Measurements from ENCODE around the gene SCRN1. TPM values are rescaled to one million over a fixed set of nuclear protein-coding genes. Genes with fewer than 3 reads are reported as not detected.

SCRN1 gene
- total RNA-seq, 4 donors from 2014 or later = 15.0 to 24.5 (median 17.3) TPM

GRCh38 chr7:29955075-29955792 is 34.4 kb downstream of the SCRN1 start:
- TF ChIP-seq POLR2AphosphoS5 (IDR thresholded peaks at IDR 0.05) = no peak
- no peak for TF ChIP-seq CTCF (IDR thresholded peaks at IDR 0.05)
- TF ChIP-seq POLR2A (IDR thresholded peaks at IDR 0.05) = no peak
- no peak for TF ChIP-seq EP300 (IDR thresholded peaks at IDR 0.05; ENCODE audit: low read depth)
- WGBS, 2 donors (ENCODE audit: low coverage in 1 of 2) = 95 to 100% methylated on average over 1 to 7 of the region's 7 CpGs
- DNase-seq = no peak
- no peaks in the 10 kb centered on the region for H3K27me3 ChIP-seq
- no peaks in the 10 kb centered on the region for H3K9me3 ChIP-seq
- H3K4me3 ChIP-seq = no peak overlapping the region
- H3K4me1 ChIP-seq = no peaks in the 10 kb centered on the region
- in situ Hi-C loops (cut with MboI; ENCODE audit: low pct_ligation_motif_present in 1 of 4, low pct_unique_long_range_greater_than_20kb in 1 of 4, low sequenced_read_pairs in 3 of 4) (no loop called here), intact Hi-C loops (cut with DNase I; ENCODE audit: low total_unique reads) (no loop called here)
- no peak overlapping the region for H3K27ac ChIP-seq
- no peaks in the 10 kb centered on the region for H3K36me3 ChIP-seq

GRCh38 chr7:29953726-29954347 is 35.8 kb downstream of the SCRN1 start:
- no peaks in the 10 kb centered on the region for H3K9me3 ChIP-seq
- no peaks in the 10 kb centered on the region for H3K4me1 ChIP-seq
- intact Hi-C loops (cut with DNase I; ENCODE audit: low total_unique reads) = loop anchor here (5.0 kb wide), 1 partner anchor 647 kb away; no protein-coding TSS in a partner anchor
- in situ Hi-C loops (cut with MboI; ENCODE audit: low pct_ligation_motif_present in 1 of 4, low pct_unique_long_range_greater_than_20kb in 1 of 4, low sequenced_read_pairs in 3 of 4) = no loop called here
- TF ChIP-seq CTCF (IDR thresholded peaks at IDR 0.05) (no peak), POLR2AphosphoS5 (IDR thresholded peaks at IDR 0.05) (no peak), POLR2A (IDR thresholded peaks at IDR 0.05) (no peak), EP300 (IDR thresholded peaks at IDR 0.05; ENCODE audit: low read depth) (no peak)
- no peaks in the 10 kb centered on the region for H3K27me3 ChIP-seq
- DNase-seq = no peak
- H3K36me3 ChIP-seq = no peaks in the 10 kb centered on the region
- WGBS, 2 donors (ENCODE audit: low coverage in 1 of 2) = 90 to 97% methylated on average over 3 to 4 of the region's 4 CpGs
- no peak overlapping the region for H3K27ac ChIP-seq
- H3K4me3 ChIP-seq = no peak overlapping the region

GRCh38 chr7:29951206-29951605 is 38.4 kb downstream of the SCRN1 start:
- intact Hi-C loops (cut with DNase I; ENCODE audit: low total_unique reads) (loop anchor here (5.0 kb wide), 1 partner anchor 644 kb away; no protein-coding TSS in a partner anchor), in situ Hi-C loops (cut with MboI; ENCODE audit: low pct_ligation_motif_present in 1 of 4, low pct_unique_long_range_greater_than_20kb in 1 of 4, low sequenced_read_pairs in 3 of 4) (no loop called here)
- TF ChIP-seq POLR2A (IDR thresholded peaks at IDR 0.05) (no peak), EP300 (IDR thresholded peaks at IDR 0.05; ENCODE audit: low read depth) (no peak), POLR2AphosphoS5 (IDR thresholded peaks at IDR 0.05) (no peak), CTCF (IDR thresholded peaks at IDR 0.05) (no peak)

GRCh38 chr7:29950480-29950879 is 39.1 kb downstream of the SCRN1 start:
- H3K9me3 ChIP-seq = no peaks in the 10 kb centered on the region
- H3K4me1 ChIP-seq = peaks cover 0 to 7% (median 3%) of the 10 kb centered on the region in 4 donors
- 93% methylated on average over 8 of the region's 8 CpGs; no CpG with 5 or more reads in 1 of the 2 donors for WGBS, 2 donors (ENCODE audit: low coverage in 1 of 2)
- H3K27ac ChIP-seq = no peak overlapping the region
- in situ Hi-C loops (cut with MboI; ENCODE audit: low pct_ligation_motif_present in 1 of 4, low pct_unique_long_range_greater_than_20kb in 1 of 4, low sequenced_read_pairs in 3 of 4) (no loop called here), intact Hi-C loops (cut with DNase I; ENCODE audit: low total_unique reads) (loop anchor here (5.0 kb wide), 1 partner anchor 643 kb away; no protein-coding TSS in a partner anchor)
- no peaks in the 10 kb centered on the region for H3K36me3 ChIP-seq
- H3K4me3 ChIP-seq = no peak overlapping the region
- no peaks in the 10 kb centered on the region for H3K27me3 ChIP-seq
- TF ChIP-seq CTCF (IDR thresholded peaks at IDR 0.05) = no peak
- TF ChIP-seq POLR2A (IDR thresholded peaks at IDR 0.05) = no peak
- no peak for TF ChIP-seq POLR2AphosphoS5 (IDR thresholded peaks at IDR 0.05)
- no peak for TF ChIP-seq EP300 (IDR thresholded peaks at IDR 0.05; ENCODE audit: low read depth)
- DNase-seq = no peak

More at GRCh38 chr7:29951206-29951605, 38.4 kb downstream of the SCRN1 start:
- Histone ChIP-seq H3K27me3 (no peaks in the 10 kb centered on the region), H3K36me3 (no peaks in the 10 kb centered on the region), H3K27ac (no peak overlapping the region), H3K9me3 (no peaks in the 10 kb centered on the region), H3K4me1 (peaks cover 0 to 2% (median under 1%) of the 10 kb centered on the region in 4 donors), H3K4me3 (no peak overlapping the region)
- WGBS, 2 donors (ENCODE audit: low coverage in 1 of 2) = 93% methylated on average over 8 of the region's 8 CpGs; no CpG with 5 or more reads in 1 of the 2 donors
- no peak for DNase-seq
